GM23338 (cell line): ENCODE measurements around the gene ARHGEF17. TPM values are rescaled to one million over a fixed set of nuclear protein-coding genes. Genes with fewer than 3 reads are reported as not detected.

Source experiments
- ATAC-seq: fragments of 200-7000 bp; cut with Tn5 transposase; 3 replicates; pipeline ENCODE4 v1.9.1; 2020
- DNase-seq: peaks from one replicate; pipeline ENCODE4 v3.0.0-alpha.2; 2015; ENCODE audit warnings: low spot score
- H2AFZ ChIP-seq: fragments of 200-600 bp; sonication (generic); 2 replicates; pipeline ENCODE4 v1.8.0; 2016; ENCODE audit warnings: antibody characterized with exemption, mild to moderate bottlenecking, moderate library complexity
- H3F3A ChIP-seq: fragments of 200-600 bp; sonication (generic); replicated peaks from 2 replicates; pipeline ENCODE4 v1.8.0; 2017; ENCODE audit warnings: antibody characterized with exemption, mixed run types, low read depth
- H3K27ac ChIP-seq: fragments of 200-600 bp; sonication (generic); 2 replicates; pipeline ENCODE4 v1.6.1; 2016; ENCODE audit warnings: low read depth
- H3K27me3 ChIP-seq: fragments of 200-600 bp; sonication (generic); 2 replicates; pipeline ENCODE4 v1.8.0; 2016; ENCODE audit warnings: mild to moderate bottlenecking, mixed run types, moderate library complexity; ENCODE audit not compliant: insufficient read depth
- H3K36me3 ChIP-seq: fragments of 200-600 bp; sonication (generic); 2 replicates; pipeline ENCODE4 v1.8.0; 2016; ENCODE audit warnings: mild to moderate bottlenecking; ENCODE audit not compliant: insufficient read depth
- H3K4me1 ChIP-seq: fragments of 200-600 bp; sonication (generic); 2 replicates; pipeline ENCODE4 v1.8.0; 2016; ENCODE audit warnings: mild to moderate bottlenecking, moderate library complexity; ENCODE audit not compliant: insufficient read depth
- H3K4me2 ChIP-seq: fragments of 200-600 bp; sonication (generic); 2 replicates; pipeline ENCODE4 v1.7.1; 2017; ENCODE audit warnings: mixed run types
- H3K4me3 ChIP-seq: fragments of 200-600 bp; sonication (generic); 2 replicates; pipeline ENCODE4 v1.6.1; 2016; ENCODE audit warnings: mixed run types
- H3K79me2 ChIP-seq: fragments of 200-600 bp; sonication (generic); replicated peaks from 2 replicates; pipeline ENCODE4 v1.8.0; 2017; ENCODE audit warnings: mild to moderate bottlenecking; ENCODE audit not compliant: insufficient read depth
- H3K9me2 ChIP-seq: fragments of 200-600 bp; sonication (generic); 2 replicates; pipeline ENCODE4 v1.8.0; 2017; ENCODE audit not compliant: insufficient read depth
- H4K20me1 ChIP-seq: fragments of 200-600 bp; sonication (generic); replicated peaks from 2 replicates; pipeline ENCODE4 v1.8.0; 2017; ENCODE audit warnings: mild to moderate bottlenecking; ENCODE audit not compliant: insufficient read depth
- H3K27ac Mint-ChIP-seq: 2 replicates; pipeline ENCODE4 v1.8.0; 2020; ENCODE audit warnings: inconsistent platforms, mild to moderate bottlenecking, moderate library complexity, mixed read lengths
- H3K27me3 Mint-ChIP-seq: 3 replicates; pipeline ENCODE4 v1.8.0; 2022; ENCODE audit warnings: low read depth, mild to moderate bottlenecking, moderate library complexity, mixed read lengths, inconsistent platforms; ENCODE audit not compliant: insufficient read depth, poor library complexity
- H3K36me3 Mint-ChIP-seq: 3 replicates; pipeline ENCODE4 v1.8.0; 2021; ENCODE audit warnings: low read depth, mild to moderate bottlenecking, inconsistent platforms, moderate library complexity, mixed read lengths
- H3K4me1 Mint-ChIP-seq: 3 replicates; pipeline ENCODE4 v1.8.0; 2020; ENCODE audit warnings: mild to moderate bottlenecking, inconsistent platforms, mixed read lengths
- H3K4me3 Mint-ChIP-seq: 3 replicates; pipeline ENCODE4 v1.8.0; 2021; ENCODE audit warnings: moderate library complexity, mild to moderate bottlenecking, inconsistent platforms, mixed read lengths
- H3K9me3 Mint-ChIP-seq: 3 replicates; pipeline ENCODE4 v1.8.0; 2020; ENCODE audit warnings: moderate library complexity, mild to moderate bottlenecking, inconsistent platforms, mixed read lengths
- CTCF ChIP-seq, 2 experiments: fragments of 200-600 bp in 1 of 2; sonication (generic) in 1 of 2; conservative IDR thresholded peaks; 2 replicates each; pipeline versions ENCODE4 v1.5.1 to v1.6.1; 2016 to 2017; ENCODE audit warnings: antibody characterized with exemption in 2 of 2, low read depth in 2 of 2, mild to moderate bottlenecking in 2 of 2, moderate library complexity in 1 of 2
- ETS1 ChIP-seq: IDR thresholded peaks from 2 replicates; pipeline ENCODE4 v1.6.1; 2016; ENCODE audit warnings: antibody characterized with exemption
- EZH2 ChIP-seq: fragments of 200-600 bp; sonication (generic); IDR thresholded peaks from one replicate; pipeline ENCODE4 v1.8.0; 2017; ENCODE audit warnings: antibody characterized with exemption, mild to moderate bottlenecking, low read depth; ENCODE audit not compliant: unreplicated experiment
- EZH2phosphoT487 ChIP-seq: fragments of 200-600 bp; sonication (generic); IDR thresholded peaks from one replicate; pipeline ENCODE4 v1.8.1; 2018; ENCODE audit warnings: antibody characterized with exemption; ENCODE audit not compliant: unreplicated experiment
- JUNB ChIP-seq: IDR thresholded peaks from one replicate; pipeline ENCODE4 v1.6.1; 2016; ENCODE audit warnings: antibody characterized with exemption; ENCODE audit not compliant: unreplicated experiment
- POLR2AphosphoS5 ChIP-seq: IDR thresholded peaks from 2 replicates; pipeline ENCODE4 v1.6.1; 2016; ENCODE audit warnings: antibody characterized with exemption, low read depth
- REST ChIP-seq: IDR thresholded peaks from one replicate; pipeline ENCODE4 v1.6.1; 2018; ENCODE audit warnings: antibody characterized with exemption; ENCODE audit not compliant: unreplicated experiment
- STAT1 ChIP-seq: IDR thresholded peaks from one replicate; pipeline ENCODE4 v1.6.1; 2016; ENCODE audit warnings: antibody characterized with exemption; ENCODE audit not compliant: unreplicated experiment
- ZNF114 ChIP-seq: fragments of 250-450 bp; sonication (Bioruptor Pico); IDR thresholded peaks from 2 replicates; pipeline ENCODE4 v1.5.0; 2020; ENCODE audit warnings: mild to moderate bottlenecking, moderate library complexity
- ZNF331 ChIP-seq: fragments of 250-450 bp; sonication (Bioruptor Pico); IDR thresholded peaks from 2 replicates; pipeline ENCODE4 v1.5.0; 2020; ENCODE audit warnings: low read depth, mild to moderate bottlenecking, moderate library complexity
- ZNF462 ChIP-seq: fragments of 250-450 bp; sonication (Bioruptor Pico); IDR thresholded peaks from 2 replicates; pipeline ENCODE4 v1.5.0; 2020; ENCODE audit warnings: mild to moderate bottlenecking, moderate library complexity
- polyA plus RNA-seq: library from polyadenylated mRNA; unstranded; fragments of >200 nt; fragmentation: Nextera tagmentation; extraction: Ambion mirVana; gene quantifications from 2 replicates; pipeline ENCODE4 v1.2.1, GENCODE V29; 2016
- total RNA-seq: library from RNA; depleted of rRNA; stranded (reverse); fragments of >200 nt; shearing (Covaris generic); gene quantifications from 2 replicates; pipeline ENCODE4 v1.2.3, GENCODE V29; 2014

ARHGEF17 gene
- total and polyA plus RNA-seq, 2 experiments from 2014 or later = 2.9 to 15.0 TPM

GRCh38 chr11:73386546-73386945 is 78.5 kb downstream of the ARHGEF17 start:
- H3K79me2 ChIP-seq = peaks cover 5% of the 10 kb centered on the region; the same call in 1 of the 2 replicates
- Mint-ChIP-seq H3K27me3 (peaks cover 6% of the 10 kb centered on the region), H3K4me1 (peaks cover 23% of the 10 kb centered on the region), H3K9me3 (no peaks in the 10 kb centered on the region), H3K27ac (no peak overlapping the region), H3K4me3 (no peak overlapping the region), H3K36me3 (no peaks in the 10 kb centered on the region; the same call in 2 of the 3 replicates)
- ATAC-seq (no peak), DNase-seq (no peak)
- TF ChIP-seq EZH2 (no peak), ETS1 (no peak), ZNF462 (CRISPR knock-in tag) (no peak), ZNF331 (CRISPR knock-in tag) (no peak), POLR2AphosphoS5 (no peak), JUNB (no peak), STAT1 (no peak), EZH2phosphoT487 (no peak), ZNF114 (CRISPR knock-in tag) (no peak), REST (no peak), CTCF (conservative IDR thresholded peaks at IDR 0.05; ENCODE audit: low read depth in 2 of 2) (no peak)
- no peak overlapping the region for H3K4me3 ChIP-seq
- no peaks in the 10 kb centered on the region for H3K9me2 ChIP-seq
- H3K27me3 ChIP-seq = no peaks in the 10 kb centered on the region
- no peaks in the 10 kb centered on the region for H3K4me1 ChIP-seq
- H3K36me3 ChIP-seq = no peaks in the 10 kb centered on the region
- H2AFZ ChIP-seq = no peak overlapping the region
- H3F3A ChIP-seq = no peaks in the 10 kb centered on the region
- no peak overlapping the region for H3K4me2 ChIP-seq
- H4K20me1 ChIP-seq = no peaks in the 10 kb centered on the region; the same call in none of the 2 replicates
- no peak overlapping the region for H3K27ac ChIP-seq
